Keratinocyte (primary cell): ENCODE data around the gene OR8B8. TPM values are rescaled to one million over a fixed set of nuclear protein-coding genes. Genes with fewer than 3 reads are reported as not detected.

Source experiments
- DNase-seq: peaks from one replicate; pipeline ENCODE4 v3.0.0-alpha.2; 2011; ENCODE audit warnings: low read depth, missing footprints, low spot score
- FAIRE-seq: peaks from 2 replicates; lab custom pipeline; 2011; peaks lifted over from hg19 to GRCh38; lab: Jason Lieb, UNC
- H2AFZ ChIP-seq: 2 replicates; pipeline ENCODE4 v1.6.0; 2012; ENCODE audit warnings: low read length, control low read depth, inconsistent platforms; ENCODE audit not compliant: control insufficient read depth
- H3K27ac ChIP-seq: 2 replicates; pipeline ENCODE4 v1.5.1; 2011; ENCODE audit warnings: low read length; ENCODE audit not compliant: control insufficient read depth, insufficient read depth
- H3K27me3 ChIP-seq: 3 replicates; pipeline ENCODE4 v1.6.0; 2011; ENCODE audit warnings: low read length; ENCODE audit not compliant: control insufficient read depth, insufficient read depth; ENCODE audit errors: extremely low read depth
- H3K36me3 ChIP-seq, 2 experiments: 2 replicates in 1 of 2; 3 replicates in 1 of 2; pipeline ENCODE4 v1.5.1; 2011; ENCODE audit warnings: low read length in 2 of 2, mild to moderate bottlenecking in 1 of 2; ENCODE audit not compliant: control insufficient read depth in 2 of 2, insufficient read depth in 2 of 2; ENCODE audit errors: extremely low read depth in 1 of 2
- H3K4me1 ChIP-seq: 3 replicates; pipeline ENCODE4 v1.5.1; 2011; ENCODE audit warnings: low read length; ENCODE audit not compliant: control insufficient read depth, insufficient read depth; ENCODE audit errors: extremely low read depth
- H3K4me2 ChIP-seq: 3 replicates; pipeline ENCODE4 v1.6.0; 2011; ENCODE audit warnings: low read depth, low read length; ENCODE audit not compliant: control insufficient read depth, insufficient read depth; ENCODE audit errors: extremely low read depth
- H3K4me3 ChIP-seq, 3 experiments: fragments of 200-600 bp in 1 of 3; sonication (generic) in 1 of 3; 2 replicates in 2 of 3; 3 replicates in 1 of 3; pipeline ENCODE4 v1.5.1; 2011 to 2016; ENCODE audit warnings: low read length in 3 of 3, mild to moderate bottlenecking in 3 of 3, control low read depth in 2 of 3, inconsistent platforms in 1 of 3, low read depth in 1 of 3, mixed read lengths in 1 of 3, mixed run types in 1 of 3, moderate library complexity in 1 of 3; ENCODE audit not compliant: control insufficient read depth in 2 of 3, insufficient read depth in 2 of 3; ENCODE audit errors: extremely low read depth in 1 of 3
- H3K79me2 ChIP-seq: 2 replicates; pipeline ENCODE4 v1.6.0; 2012; ENCODE audit warnings: low read length; ENCODE audit not compliant: control insufficient read depth, insufficient read depth
- H3K9ac ChIP-seq: 3 replicates; pipeline ENCODE4 v1.6.0; 2011; ENCODE audit warnings: low read length; ENCODE audit not compliant: control insufficient read depth, insufficient read depth; ENCODE audit errors: extremely low read depth
- H3K9me1 ChIP-seq: 3 replicates; pipeline ENCODE4 v1.6.0; 2011; ENCODE audit warnings: low read length; ENCODE audit not compliant: control insufficient read depth, insufficient read depth; ENCODE audit errors: extremely low read depth
- H3K9me3 ChIP-seq: 2 replicates; pipeline ENCODE4 v1.5.1; 2012; ENCODE audit warnings: low read depth, low read length; ENCODE audit not compliant: control insufficient read depth
- H4K20me1 ChIP-seq: 3 replicates; pipeline ENCODE4 v1.6.0; 2011; ENCODE audit warnings: low read length; ENCODE audit not compliant: control insufficient read depth, insufficient read depth; ENCODE audit errors: extremely low read depth
- EZH2 ChIP-seq: IDR thresholded peaks from one replicate; pipeline ENCODE4 v1.6.1; 2012; ENCODE audit warnings: inconsistent platforms, mild to moderate bottlenecking, low read length, moderate library complexity
- dilution Hi-C: fragments of 300-500 bp; cut with MboI; formaldehyde crosslinking; loops from one replicate; pipeline ENCODE4 v1.7.0; 2020; ENCODE audit warnings: low sequenced_read_pairs; ENCODE audit not compliant: extremely low pct_ligation_motif_present
- polyA plus RNA-seq, 5 experiments: library from polyadenylated mRNA; depleted of rRNA in 3 of 5; stranded (reverse) in 3 of 5; stranded (forward) in 1 of 5; unstranded in 1 of 5; fragments of >200 nt; gene quantifications; 1 replicate in 1 of 5; 2 replicates in 3 of 5; 3 replicates in 1 of 5; pipeline versions ENCODE4 v1.2.1 to v1.2.3, GENCODE V29; 2011 to 2012; ENCODE audit warnings: missing spikeins in 2 of 5, low read depth in 1 of 5, low replicate concordance in 1 of 5
- TF ChIP-seq, protein P1 (sequence below), 3 experiments: IDR thresholded peaks in 1 of 3; conservative IDR thresholded peaks in 1 of 3; optimal IDR thresholded peaks in 1 of 3; 2 replicates in 2 of 3; 3 replicates in 1 of 3; pipeline versions ENCODE3 to v1.5.1; 2011; ENCODE audit warnings: low read length in 3 of 3, mild to moderate bottlenecking in 3 of 3, moderate library complexity in 2 of 3, control low read depth in 1 of 3, inconsistent platforms in 1 of 3; ENCODE audit not compliant: insufficient read depth in 2 of 3; ENCODE audit errors: extremely low read depth in 1 of 3

The OR8B8 gene
- polyA plus RNA-seq, 1 donor (not counting 4 experiments of a cell fraction or from before 2014, with no cell fraction given) = not detected

GRCh38 chr11:124467381-124467927 lies 22.0 kb upstream of the OR8B8 start:
- Histone ChIP-seq H3K9me1 (no peaks in the 10 kb centered on the region), H3K36me3 (no peaks in the 10 kb centered on the region), H3K9me3 (no peaks in the 10 kb centered on the region), H3K27ac (no peak overlapping the region), H3K4me3 (no peak overlapping the region), H3K9ac (no peak overlapping the region), H3K27me3 (no peaks in the 10 kb centered on the region), H3K79me2 (no peaks in the 10 kb centered on the region), H3K4me1 (no peaks in the 10 kb centered on the region), H2AFZ (no peak overlapping the region), H3K4me2 (no peak overlapping the region), H4K20me1 (no peaks in the 10 kb centered on the region)
- FAIRE-seq (no peak), DNase-seq (no peak)
- dilution Hi-C loops = no loop called here
- TF ChIP-seq, protein P1, sequence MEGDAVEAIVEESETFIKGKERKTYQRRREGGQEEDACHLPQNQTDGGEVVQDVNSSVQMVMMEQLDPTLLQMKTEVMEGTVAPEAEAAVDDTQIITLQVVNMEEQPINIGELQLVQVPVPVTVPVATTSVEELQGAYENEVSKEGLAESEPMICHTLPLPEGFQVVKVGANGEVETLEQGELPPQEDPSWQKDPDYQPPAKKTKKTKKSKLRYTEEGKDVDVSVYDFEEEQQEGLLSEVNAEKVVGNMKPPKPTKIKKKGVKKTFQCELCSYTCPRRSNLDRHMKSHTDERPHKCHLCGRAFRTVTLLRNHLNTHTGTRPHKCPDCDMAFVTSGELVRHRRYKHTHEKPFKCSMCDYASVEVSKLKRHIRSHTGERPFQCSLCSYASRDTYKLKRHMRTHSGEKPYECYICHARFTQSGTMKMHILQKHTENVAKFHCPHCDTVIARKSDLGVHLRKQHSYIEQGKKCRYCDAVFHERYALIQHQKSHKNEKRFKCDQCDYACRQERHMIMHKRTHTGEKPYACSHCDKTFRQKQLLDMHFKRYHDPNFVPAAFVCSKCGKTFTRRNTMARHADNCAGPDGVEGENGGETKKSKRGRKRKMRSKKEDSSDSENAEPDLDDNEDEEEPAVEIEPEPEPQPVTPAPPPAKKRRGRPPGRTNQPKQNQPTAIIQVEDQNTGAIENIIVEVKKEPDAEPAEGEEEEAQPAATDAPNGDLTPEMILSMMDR (optimal IDR thresholded peaks at IDR 0.05 in 1 of 3, IDR thresholded peaks at IDR 0.05 in 1 of 3, conservative IDR thresholded peaks at IDR 0.05 in 1 of 3; ENCODE audit: extremely low read depth in 1 of 3, insufficient read depth in 2 of 3, low read length in 3 of 3) = no peak
- no peak for TF ChIP-seq EZH2

DNA sequence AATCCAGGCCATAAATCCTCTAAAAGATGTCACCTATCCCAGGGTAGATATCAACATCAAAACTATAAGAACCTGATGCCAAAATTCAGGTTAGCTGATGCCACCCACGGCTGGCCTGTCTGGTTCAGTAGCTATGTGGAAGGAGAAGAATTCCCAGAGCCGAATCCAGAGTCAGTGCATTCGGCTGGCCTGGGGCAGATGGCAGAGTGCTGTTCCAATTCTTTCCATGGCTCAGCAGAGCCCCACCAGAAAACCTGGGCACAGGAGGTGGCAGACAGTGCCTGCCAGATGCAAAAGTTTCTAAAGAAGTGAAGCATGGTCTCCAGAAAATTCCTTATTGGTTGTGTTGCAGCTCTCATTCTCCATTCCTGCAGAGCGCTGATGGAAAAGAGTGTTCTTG lies 19.9 kb upstream of the OR8B8 start:
- TF ChIP-seq EZH2 = no peak
- TF ChIP-seq, protein P1 (optimal IDR thresholded peaks at IDR 0.05 in 1 of 3, IDR thresholded peaks at IDR 0.05 in 1 of 3, conservative IDR thresholded peaks at IDR 0.05 in 1 of 3; ENCODE audit: extremely low read depth in 1 of 3, insufficient read depth in 2 of 3, low read length in 3 of 3) = no peak
- no peak for FAIRE-seq
- H2AFZ ChIP-seq = no peak overlapping the region

More for the DNA sequence above, 19.9 kb upstream of the OR8B8 start:
- dilution Hi-C loops = no loop called here
- Histone ChIP-seq H3K27ac (no peak overlapping the region), H3K9me3 (no peaks in the 10 kb centered on the region), H3K4me3 (no peak overlapping the region), H3K79me2 (no peaks in the 10 kb centered on the region), H3K9me1 (no peaks in the 10 kb centered on the region), H3K4me2 (no peak overlapping the region), H3K9ac (no peak overlapping the region), H3K36me3 (no peaks in the 10 kb centered on the region), H3K4me1 (no peaks in the 10 kb centered on the region), H3K27me3 (no peaks in the 10 kb centered on the region), H4K20me1 (no peaks in the 10 kb centered on the region)
- DNase-seq = no peak
